ENCODE measurements around the gene MGMT.

- TF ChIP-seq FOS (IDR thresholded peaks at IDR 0.05; ENCODE audit: low read depth, low read length) (no peak), USF2 (IDR thresholded peaks at IDR 0.05; ENCODE audit: low read depth, low read length) (no peak), CTCF (conservative IDR thresholded peaks at IDR 0.05; ENCODE audit: low read depth, low read length) (no peak), MXI1 (IDR thresholded peaks at IDR 0.05; ENCODE audit: borderline replicate concordance, low read depth, low read length) (no peak), ELK1 (IDR thresholded peaks at IDR 0.05; ENCODE audit: borderline replicate concordance, low read depth, low read length) (no peak)
These were observed 2.8 kb upstream of the MGMT start for GRCh38 chr10:129464251-129464650.

Measured in IMR-90 (cell line).